NCI-H526 (cell line): ENCODE results near the gene LRGUK.
A peak's percentile ranks its signal among the peaks of the same experiment; 100 is the strongest.

Source experiments
- DNase-seq, 2 experiments: peaks; one replicate each; lab custom pipeline; 2025; lab: John Stamatoyannopoulos, UW

The LRGUK gene

DNA sequence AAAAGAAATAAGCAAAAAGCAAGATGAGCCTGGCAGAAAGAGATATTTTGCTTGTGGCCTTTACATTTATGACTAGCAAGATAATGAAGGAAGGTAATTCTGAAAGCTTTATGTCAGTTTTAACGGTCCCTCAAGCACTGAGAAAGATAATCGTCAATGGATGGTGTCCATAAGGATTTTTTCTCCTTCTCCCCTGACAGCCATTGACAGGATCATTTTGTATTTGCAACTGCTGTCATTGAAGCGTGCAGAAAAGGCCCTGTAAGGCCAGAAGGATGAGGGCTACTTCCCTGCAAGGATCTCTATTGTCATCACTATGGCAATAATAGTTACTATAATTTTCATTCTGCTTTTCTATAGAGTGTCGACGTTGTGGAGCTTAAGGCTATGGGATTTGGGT, 994 bp upstream of the LRGUK start:
- no peak for DNase-seq

DNA sequence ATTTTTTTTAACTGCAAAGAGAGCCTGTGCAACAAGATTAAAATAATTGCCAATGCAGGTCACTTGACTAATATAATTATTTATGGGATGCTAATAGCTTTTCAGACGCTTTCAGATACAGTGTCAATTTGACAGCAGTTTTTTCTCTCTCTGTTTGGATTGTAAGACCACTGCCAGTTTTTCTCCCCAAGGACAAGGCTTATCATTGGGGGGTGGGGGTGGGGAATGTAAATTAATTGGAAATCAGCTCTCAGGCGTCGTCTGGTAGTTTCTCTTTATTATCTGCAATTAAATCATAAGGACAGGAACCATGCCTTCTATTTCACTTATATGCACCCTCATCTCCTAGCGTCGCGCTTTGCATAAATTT, 559 bp upstream of the LRGUK start:
- DNase-seq = no peak

DNA sequence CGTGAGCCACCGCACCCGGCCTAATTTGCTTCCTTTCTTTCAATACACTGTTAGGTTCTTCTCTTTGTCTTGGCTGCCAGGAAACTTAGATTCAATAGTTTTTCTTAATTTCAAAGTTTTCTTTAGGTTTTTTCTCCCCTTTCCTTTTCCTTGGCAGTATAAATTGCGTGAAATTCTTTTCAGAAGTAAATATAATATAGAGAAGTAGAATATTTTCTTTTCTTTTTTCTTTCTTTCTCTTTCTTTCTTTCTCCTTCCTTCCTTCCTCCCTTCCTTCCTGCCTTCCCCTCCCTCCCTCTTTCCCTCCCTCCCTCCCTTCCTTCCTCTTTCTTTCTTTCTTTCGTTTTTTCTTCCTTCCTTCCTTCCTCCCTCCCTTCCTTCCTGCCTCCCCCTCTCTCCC, 1.7 kb downstream of the LRGUK start:
- no peak for DNase-seq

DNA sequence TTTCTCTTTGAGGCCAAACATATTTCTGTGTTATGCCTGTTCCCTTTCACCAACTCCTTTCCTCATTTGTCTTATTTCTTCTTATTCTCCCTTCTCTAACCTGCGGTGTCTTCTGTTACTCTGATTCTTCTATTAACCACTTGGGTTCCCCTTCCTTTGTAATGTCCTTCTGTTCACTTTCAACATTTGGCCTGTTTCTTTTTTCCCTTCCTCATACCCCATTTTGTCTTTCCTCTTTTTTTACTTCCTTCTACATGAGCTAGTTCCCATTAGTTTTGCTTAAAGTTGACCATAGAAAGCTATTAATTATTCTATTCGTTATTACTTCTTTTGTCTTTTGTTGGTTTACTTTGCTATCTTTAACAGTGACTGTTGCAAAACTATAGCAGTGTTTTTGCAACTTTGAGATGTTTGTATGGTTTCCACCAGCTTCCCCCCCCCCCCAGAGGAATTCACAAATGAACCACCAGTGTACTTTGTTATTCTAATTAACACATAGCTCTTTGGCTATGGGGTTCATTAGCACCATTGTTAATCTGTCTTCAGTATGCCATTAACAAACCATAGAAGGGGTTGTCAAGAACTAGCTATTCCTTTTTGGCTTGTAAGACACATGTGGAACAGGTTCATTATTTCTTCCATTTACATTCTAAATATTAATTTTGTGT, 2.9 kb downstream of the LRGUK start:
- DNase-seq = no peak

DNA sequence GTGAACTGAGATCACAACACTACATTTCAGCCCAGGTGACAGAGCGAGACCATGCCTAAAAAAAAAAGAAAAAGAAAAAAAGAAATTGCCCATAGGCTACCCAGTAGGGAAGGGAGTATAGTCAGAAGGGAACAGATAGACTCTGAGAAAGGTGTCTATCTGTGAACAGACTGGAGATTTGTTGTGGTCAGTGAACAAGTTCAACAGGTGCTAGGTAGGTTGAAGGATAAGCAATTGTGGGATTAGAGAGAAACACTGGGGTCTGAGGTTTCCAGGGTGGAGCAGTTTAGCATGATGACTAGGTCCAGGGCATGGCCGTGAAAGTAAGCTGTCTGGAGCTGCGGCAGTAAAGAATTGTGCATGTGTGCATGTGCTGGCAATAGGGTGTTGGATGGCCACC, 6.9 kb downstream of the LRGUK start:
- DNase-seq = no peak

DNA sequence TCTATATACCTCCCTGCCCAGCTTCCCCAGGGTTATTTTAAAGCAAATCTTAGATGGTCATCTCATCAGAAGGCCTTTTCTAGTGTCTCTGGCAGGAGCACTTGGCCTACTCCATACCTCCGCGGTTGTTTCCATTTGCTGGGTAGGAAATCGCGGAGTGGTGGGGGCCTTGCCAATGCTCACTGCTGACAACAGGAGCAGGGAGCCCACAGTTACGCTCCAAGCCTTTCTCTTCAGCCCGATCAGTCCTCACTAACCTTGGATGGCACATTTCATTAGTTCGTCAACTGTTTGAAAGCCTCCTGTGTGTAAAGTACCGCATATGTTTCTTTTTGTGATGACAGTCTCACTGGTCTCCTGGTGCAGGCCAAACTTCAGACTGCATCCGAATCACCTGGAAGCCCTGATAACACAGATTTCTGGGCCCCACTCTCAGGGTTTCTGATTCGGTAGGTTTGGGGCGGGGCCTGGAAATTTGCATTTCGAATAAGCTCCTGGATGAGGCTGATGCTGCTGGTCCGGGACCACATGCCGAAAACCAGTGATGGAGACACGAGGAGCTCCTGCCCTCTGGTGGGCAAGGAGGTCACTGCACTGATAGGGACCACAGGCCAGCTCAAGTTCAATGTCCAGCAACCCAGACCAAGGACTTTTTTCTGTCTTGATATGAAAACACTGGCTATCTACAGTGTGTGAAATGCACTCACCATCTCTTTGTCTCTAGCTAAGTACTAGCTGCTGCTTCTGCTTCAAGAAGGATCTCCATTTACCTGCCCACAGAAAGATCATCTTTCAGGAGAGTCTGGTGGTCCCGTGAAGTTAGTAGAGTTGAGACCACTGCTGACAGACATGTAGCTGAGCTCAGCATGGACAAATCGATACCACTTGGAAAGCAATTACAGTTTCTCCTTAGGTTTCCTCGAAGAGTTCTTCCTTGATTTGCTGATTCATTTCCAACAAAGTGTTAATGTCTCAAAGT, 14.0 kb downstream of the LRGUK start:
- DNase-seq = peak; percentile 70 to 89

DNA sequence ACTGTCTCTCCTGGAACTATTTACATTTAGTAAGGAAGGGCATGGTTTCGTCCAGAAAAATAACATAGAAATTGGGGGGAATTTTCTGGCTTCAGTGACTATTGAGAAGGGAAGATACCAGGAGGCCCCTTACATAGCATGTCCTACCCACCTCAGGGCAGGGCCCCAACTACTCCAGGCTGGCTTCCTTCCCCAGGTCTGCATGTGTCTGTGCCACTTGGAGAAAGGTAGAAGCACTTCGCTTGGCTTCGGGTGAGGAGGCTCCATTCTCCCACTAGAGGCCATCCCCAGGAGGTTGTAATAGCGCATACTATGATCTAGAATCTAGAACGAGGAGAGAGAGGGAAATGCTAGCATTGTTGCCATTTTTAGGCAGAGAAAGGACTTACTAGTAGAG, 14.7 kb downstream of the LRGUK start:
- no peak for DNase-seq

DNA sequence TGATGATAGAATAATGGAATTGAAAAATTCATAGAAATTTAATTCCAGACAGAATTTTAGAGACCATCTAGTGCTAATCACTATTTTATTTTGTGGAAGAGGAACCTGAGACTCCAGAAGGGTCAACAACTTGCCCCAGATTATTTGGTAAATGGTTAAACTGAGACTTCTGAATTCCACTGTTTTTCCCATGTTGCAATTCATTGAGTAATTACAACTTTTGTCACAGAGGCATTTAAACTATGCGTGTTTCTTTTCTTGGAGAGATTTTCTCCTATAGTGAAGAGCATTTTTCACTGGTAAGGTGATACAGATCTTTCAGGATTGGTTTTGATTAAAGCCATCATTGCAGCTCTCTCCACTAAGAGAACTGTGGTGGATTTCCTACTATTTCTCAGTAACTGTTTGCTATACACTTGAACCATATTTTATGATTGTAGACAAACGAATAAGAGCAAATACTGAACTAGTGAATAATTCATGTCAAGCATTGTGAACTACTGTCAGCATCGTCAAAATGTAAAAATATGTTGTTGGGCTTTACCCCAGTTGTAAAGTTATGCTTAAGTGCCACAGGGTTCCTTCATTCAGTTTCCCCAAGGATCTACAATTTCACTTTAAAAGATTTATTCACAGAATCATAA, 26.5 kb downstream of the LRGUK start:
- DNase-seq = no peak

DNA sequence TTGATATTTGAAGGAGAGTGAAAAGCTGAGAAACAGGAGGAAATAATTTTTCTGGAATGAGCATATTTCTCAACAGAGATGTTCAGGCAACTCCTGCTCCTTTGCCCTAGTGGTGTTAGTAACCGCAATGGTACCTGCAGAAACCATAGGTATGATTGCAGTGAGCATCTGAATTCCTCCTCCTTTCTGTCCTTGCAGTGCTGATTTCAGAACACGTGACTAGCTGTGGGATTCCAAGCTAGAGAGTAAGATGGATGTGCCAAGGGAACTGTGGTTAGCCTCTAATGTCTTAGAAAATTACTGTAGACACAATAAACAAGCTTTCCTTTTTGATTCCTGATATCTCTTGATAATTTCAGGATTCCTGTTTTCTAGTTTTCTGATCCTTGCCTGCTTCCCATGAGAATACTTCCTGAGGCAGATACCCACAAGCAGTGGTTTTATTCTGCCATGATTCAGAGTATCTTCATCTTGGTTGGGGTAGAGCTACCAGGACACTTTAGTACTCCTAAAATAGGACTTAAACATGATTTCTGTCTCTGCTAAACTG, 27.5 kb downstream of the LRGUK start:
- no peak for DNase-seq

DNA sequence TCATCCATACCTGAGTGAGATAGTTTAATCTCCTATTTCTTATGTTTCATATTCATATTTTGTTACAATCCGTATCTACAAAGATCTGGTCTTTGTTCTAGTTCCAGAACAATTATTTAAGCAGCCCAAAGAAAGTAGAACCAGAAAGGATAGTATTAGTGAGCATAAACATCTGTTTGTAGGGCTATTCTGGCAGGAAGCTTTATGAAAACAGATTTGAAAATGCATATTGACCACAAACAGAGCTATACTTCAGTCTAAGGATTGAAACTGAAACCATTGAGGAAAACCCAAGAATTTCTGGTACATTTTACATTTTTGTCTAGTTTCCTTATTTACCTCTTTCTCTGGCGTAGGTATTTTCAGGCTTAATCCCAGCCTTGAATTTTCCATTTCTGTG, 28.1 kb downstream of the LRGUK start:
- no peak for DNase-seq

DNA sequence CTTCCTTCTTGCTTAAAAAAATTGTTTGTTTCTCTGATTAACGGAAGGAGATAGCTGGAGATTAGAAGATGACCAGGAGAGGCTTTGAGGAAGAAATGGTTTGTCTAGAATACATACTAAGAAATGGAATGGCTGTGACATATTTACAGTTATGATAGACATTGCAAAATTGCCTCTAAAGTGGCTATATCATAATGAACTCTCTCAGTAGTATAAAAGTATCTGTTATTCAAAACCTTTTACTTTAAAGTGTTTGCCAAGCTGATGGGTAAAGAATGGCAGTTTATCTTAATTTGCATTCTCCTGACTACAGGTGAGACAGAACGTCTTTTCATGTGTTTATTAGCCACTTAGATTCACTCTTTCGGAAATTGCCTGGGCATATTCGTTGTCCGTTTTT, 28.7 kb downstream of the LRGUK start:
- peak; percentile 82 to 86 for DNase-seq

DNA sequence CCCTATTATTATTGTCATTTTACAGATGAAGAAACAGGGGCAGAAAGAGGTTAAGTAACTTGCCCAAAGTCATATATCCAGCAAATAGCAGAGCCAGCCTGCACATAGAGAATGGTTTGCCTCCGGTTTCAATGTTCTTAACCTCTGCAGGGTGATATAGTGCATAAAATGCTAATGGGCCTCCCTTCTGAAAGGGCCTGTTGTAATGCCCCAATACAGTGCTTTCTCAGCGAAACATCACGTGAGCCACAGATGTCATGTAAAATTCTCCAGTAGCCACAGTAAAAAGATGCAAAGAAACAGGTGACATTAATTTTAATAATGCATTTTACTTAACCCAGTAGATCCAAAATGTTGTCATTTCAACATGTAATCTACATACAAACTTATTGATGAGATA, 38.1 kb downstream of the LRGUK start:
- DNase-seq = peak; percentile 14 to 68

DNA sequence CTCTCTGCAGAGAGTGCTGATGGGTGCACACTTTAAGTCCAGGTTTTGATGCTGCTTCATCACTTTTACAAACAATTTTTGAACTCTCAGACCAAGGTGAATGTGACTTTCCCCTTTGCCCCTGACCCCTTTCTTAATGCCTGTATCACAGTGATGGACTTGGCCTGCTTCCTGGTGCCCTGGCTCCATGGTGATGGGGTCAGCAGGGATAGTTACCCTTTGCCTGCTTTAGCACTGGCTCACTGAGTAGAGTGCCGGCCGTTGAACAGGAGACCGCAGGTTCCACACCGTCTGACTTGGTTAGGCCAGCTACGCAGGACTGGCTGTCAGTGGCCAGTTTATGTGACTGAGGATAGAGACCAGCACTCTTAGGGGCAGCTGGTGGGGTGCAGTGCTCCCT, 40.1 kb downstream of the LRGUK start:
- no peak for DNase-seq

DNA sequence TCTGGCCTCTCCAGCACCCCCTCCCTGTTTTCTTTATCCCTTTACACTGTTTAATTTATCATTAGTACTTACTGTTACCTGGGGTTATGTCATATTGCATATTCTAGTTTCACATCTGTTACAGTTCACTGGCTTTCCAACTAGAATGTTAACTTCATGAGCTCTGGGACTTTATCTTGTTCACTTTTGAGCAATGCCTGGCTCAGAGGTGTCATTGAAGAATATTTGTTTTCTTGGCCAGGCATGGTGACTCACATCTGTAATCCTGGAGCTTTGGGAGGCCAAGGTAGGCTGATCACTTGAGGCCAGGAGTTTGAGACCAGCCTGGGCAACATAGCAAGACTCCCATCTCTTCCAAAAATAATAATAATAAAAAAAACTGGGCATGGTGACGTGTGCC, 40.7 kb downstream of the LRGUK start:
- no peak for DNase-seq

DNA sequence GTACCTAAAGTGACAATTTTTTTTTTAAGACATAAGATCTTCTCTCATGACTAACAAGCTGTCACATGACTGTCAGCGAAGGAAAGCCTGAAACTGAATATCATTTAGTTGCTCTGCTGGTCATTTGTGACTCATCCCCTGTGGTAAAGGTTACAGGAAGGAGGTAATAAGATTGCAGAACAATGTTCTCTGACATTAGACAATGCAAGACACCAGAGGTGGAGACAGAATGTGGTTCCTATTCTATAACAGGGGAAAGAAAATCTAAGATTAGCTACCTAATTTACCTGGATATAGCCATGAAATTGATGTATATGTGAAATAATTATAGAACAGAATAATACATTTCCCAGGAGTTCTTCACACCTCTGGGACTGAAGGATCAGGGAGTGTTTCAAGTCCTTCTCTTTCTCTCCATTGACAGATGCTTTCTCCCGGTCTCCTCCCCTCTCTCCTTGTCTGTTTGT, 47.7 kb downstream of the LRGUK start:
- no peak for DNase-seq

DNA sequence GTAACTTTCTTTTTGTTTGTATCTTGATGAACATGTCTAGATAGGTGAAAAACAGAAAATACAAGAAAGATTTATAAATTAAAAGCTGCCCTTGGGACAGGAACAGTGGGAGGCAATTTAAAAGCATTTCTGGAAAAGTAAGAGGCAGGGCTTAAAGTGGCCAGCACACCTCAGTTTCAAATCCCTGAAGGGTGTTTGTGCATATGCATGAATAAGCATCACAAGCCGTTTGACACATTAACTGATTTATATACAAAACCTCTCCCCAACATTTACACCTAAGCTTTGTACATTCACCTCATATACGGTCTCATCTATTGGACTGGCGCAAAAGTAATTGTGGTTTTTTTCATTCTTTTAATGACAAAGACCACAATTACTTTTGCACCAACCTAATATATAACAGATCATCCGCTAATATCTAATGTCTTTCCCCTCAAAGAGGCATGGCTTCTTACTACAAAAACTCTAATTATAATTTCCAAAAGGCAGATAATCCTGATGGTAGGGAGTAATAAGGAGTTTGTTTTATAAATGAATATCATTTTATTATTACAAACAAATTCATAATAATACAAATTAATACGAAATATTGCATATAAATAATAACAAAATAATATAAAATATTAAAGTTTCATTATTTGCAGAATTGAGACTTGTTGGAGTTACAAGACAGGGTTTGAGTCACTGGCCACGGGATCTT, 48.3 kb downstream of the LRGUK start:
- no peak for DNase-seq

DNA sequence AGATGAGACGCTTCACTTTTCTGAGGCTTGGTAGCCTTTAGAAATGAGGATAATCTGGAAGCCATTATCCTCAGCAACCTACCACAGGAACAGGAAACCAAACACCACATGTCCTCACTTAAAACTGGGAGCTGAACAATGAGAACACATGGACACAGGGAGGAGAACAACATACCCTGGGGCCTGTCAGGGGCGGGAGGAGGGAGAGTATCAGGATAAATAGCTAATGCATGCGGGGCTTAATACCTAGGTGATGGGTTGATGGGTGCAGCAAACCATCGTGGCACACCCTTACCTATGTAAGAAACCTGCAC, 48.9 kb downstream of the LRGUK start:
- DNase-seq = no peak

DNA sequence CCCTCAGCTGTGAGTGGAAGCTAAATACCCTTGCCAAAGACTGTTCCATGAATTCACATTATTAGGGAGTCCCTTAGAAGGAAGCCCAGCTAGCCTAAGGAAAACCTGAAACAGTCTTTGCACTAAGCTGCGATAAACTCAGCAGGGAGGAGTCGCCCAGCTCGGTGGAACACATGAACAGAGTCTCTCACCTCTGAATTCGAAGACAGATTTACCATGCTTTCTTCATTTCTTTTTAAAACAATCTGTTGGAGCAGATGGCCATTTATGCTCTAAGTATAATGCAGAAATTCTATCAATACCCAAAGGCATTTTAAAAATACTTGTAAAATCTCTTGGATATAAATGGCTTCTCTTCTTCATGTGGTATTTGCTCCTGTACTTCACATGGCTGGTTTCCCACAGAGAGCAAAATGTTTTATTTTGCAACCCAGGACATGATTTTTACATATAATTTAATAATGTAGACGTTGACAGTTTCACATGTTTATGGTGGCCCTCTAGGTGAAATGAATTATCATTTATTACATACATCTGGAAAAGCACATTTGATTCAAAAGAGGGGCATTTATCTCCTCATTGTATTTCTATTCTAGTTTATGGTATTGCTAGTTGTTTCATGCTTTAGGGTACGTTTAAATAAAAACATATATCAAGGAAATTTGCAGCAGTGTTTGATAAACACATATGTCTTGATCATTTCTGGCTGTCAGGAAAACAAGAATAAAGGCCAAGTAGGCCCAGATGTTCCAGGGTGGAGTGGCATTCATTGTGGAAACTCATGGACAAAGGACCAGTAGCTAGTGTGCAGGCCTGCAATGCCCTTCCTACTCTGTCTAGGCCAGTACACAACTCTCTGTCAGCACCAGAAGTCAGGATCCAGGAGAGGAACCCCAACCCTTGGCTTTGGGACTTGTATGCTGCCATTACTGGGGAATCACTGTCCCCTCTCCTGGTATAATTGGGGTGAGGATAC, 52.2 kb downstream of the LRGUK start:
- DNase-seq = no peak

DNA sequence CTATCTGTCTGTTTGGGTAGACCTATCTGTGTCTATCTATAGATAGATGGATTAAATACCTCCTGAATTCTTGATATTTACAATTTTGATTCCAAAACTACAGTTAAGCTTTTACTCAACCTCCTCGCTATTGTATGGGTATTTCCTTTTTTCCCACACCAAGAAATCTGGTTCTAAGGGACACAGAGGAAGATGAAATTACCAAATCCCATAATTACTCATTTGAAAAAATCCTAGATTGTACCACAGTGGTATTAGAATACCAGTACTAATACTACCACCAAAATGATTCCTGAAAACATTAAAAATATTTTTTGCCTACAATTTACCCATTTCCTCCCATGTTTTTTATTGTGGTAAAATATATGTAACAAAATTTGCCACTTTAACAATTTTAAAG, 53.2 kb downstream of the LRGUK start:
- DNase-seq = no peak

DNA sequence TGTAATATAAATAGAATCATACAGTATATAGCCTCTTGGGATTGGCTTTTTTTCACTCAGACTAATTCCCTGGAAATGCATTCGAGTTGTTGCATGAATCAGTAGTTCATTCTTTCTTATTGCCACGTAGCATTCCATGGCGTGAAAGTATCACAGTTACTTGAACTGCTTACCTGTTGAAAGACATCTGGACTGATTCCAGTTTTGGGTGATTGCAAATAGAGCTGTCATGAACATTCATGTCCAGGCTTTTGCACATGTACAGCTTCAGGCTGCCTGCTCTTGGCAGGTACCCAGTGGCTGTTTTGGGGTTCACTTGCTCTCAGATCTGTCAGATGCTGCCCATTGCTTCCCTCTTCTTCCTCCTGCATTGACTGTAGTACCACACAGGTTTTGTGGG, 54.9 kb downstream of the LRGUK start:
- DNase-seq = no peak

DNA sequence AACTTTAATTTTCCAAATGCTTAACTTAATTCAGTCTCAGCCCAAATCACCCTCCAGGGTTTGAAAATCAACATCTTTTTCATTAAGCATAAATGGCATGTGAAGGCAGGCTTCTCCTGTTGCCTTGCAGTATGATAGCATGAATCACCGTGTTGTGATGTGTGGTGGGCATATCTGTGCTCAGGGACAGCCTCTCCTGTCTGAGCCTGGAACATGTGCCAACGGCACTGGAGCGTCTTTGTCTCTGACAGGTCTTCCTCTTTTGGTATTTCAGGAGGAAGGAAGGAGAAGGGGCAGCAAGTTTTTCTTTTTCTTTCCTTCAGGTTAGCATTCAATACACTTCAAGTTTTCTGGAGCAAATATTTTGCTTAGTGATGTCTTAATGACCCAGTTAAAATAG, 57.6 kb downstream of the LRGUK start:
- DNase-seq = no peak
